Measurements from ENCODE around the gene CACFD1.

The CACFD1 gene

GRCh38 chr9:133505901-133506652 lies 46.3 kb downstream of the CACFD1 start:
- DNase-seq, result no peak

- no peak for DNase-seq
Observed at GRCh38 chr9:133506653-133507038, 46.9 kb downstream of the CACFD1 start.

GRCh38 chr9:133507246-133507965 lies 47.6 kb downstream of the CACFD1 start:
- DNase-seq, result no peak

GRCh38 chr9:133508046-133508445 lies 48.3 kb downstream of the CACFD1 start:
- no peak for DNase-seq

GRCh38 chr9:133509179-133510083 lies 49.7 kb downstream of the CACFD1 start:
- peak; percentile 15 for DNase-seq

GRCh38 chr9:133510926-133511505 lies 51.2 kb downstream of the CACFD1 start:
- no peak for DNase-seq

GRCh38 chr9:133511607-133512006 lies 51.8 kb downstream of the CACFD1 start:
- DNase-seq, result no peak

- no peak for DNase-seq
Observed at GRCh38 chr9:133512253-133513213, 52.8 kb downstream of the CACFD1 start.

GRCh38 chr9:133513214-133514100 lies 53.7 kb downstream of the CACFD1 start:
- no peak for DNase-seq

GRCh38 chr9:133514460-133515239 lies 54.9 kb downstream of the CACFD1 start:
- no peak for DNase-seq

- no peak for DNase-seq
Observed at GRCh38 chr9:133515240-133515610, 55.4 kb downstream of the CACFD1 start.

GRCh38 chr9:133515615-133516255 lies 56.0 kb downstream of the CACFD1 start:
- no peak for DNase-seq

- no peak for DNase-seq
Observed at GRCh38 chr9:133516256-133516960, 56.6 kb downstream of the CACFD1 start.

GRCh38 chr9:133516961-133517350 lies 57.2 kb downstream of the CACFD1 start:
- DNase-seq, result no peak

GRCh38 chr9:133517711-133518110 lies 57.9 kb downstream of the CACFD1 start:
- no peak for DNase-seq

- no peak for DNase-seq
Observed at GRCh38 chr9:133518200-133518599, 58.4 kb downstream of the CACFD1 start.

GRCh38 chr9:133518706-133519449 lies 59.1 kb downstream of the CACFD1 start:
- no peak for DNase-seq

GRCh38 chr9:133519693-133520092 lies 59.9 kb downstream of the CACFD1 start:
- no peak for DNase-seq
